HG02678 (cell line): ENCODE results near the gene GRHL1.
A peak's percentile ranks its signal among the peaks of the same experiment; 100 is the strongest.
"Not testable (repeated sequence)": the region's sequence is repeated elsewhere in the genome, so short reads cannot be mapped to it uniquely, and the experiment has no call there.

ENCODE experiments used
- ATAC-seq: cut with Tn5 transposase; IDR thresholded peaks from one replicate; pipeline ENCODE4 v1.9.1; 2021; ENCODE audit warnings: mild to moderate bottlenecking, moderate library complexity; ENCODE audit not compliant: unreplicated experiment

The GRHL1 gene

DNA sequence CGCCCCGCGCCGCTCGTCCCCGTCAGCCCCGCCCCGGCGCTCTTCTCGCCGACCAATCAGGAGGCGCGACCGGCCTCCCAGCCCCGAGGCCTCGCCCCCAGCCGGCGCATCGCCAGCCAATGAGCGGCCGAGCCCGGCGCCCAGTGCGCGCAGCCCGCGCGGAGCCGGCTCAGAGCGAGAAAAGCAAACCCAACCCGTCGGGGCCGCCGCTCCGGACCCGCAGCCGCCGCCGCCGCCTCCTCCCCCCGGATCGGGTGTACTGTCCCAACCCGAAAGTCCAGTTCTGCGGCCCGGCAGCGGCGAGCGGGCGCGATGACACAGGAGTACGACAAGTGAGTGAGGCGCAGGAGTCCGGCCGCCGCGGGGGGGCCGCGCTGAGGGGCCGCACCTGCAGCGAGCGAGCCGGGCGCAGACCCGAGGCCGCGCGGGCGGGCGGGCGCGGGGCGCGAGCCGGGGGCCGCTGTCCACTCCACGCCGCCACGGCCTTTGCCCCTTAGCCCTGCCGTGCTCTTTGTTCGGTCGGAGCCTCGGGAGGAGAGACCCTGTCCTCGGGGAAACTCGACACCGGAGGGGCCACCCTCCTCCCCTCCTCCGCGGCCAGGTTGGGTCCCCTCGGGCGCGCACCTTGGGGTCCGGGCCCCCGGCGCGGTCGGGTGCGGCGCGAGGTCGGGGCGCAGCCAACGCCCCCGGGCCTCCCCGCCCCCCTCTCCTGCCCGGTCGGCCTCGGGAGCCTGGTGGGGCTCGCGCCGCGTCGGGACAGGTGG, at the start of gene GRHL1:
GRHL1 (plus strand) TSS at position 172 of the 764 bp plus-strand sequence; CDS start at position 313, 141 bp downstream.
- ATAC-seq, result peak; percentile 95

DNA sequence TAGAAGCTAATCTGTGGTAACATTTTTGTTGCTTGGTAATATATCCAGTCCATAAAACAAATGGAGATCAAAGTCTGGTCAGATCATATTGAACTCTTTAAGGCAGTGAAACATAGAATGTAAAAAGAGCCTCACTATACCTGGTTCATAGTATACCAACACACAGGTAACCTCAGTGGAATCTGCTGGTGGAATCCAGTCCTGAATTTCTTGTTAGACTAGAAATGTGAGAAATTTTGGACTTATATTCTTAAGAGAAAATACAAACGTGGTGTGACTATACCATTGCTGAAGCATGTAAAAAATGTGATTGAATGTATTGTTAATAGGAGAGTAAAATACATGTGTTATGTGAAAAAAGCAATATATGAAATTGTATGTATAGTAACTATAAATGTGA, 46.1 kb upstream of the GRHL1 start:
- no peak for ATAC-seq

DNA sequence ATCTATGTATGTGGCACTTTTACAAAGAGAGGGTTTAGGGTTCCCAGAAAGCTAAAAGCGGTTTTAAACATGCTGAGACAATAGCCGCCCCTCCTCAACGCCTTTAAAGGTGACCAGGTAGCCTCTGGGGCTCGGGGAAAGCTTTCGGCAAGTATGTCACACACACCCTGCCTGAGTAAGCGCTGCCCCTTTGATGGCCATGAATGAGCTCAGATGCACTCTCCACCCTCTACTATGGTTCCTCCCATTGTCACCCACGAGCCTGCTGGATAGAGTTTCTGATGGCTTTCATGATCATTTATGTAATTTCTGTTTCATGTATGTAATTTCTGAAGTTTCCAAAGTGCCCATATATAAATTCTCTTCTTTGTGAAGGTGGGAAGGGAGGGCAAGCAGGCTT, 44.1 kb upstream of the GRHL1 start:
- no peak for ATAC-seq

DNA sequence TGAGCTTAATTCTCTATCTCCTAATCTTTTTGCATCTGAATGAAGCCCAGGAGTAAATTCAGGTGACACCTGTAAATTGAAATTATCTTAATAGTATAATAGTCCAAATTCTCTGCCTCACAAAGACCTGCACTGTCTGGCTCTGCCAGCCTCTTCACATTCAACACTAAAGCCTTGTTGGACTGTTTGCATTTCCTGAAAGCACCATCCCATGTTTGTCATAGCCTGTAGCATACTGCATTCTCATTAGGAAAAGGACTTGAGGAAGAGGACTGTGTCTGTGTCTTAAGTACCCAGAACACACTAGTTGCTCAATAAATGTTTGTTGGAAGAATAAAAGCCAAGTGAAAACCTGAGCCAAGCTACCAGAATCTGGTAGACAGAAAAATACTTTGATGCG, 42.9 kb upstream of the GRHL1 start:
- ATAC-seq, result no peak

DNA sequence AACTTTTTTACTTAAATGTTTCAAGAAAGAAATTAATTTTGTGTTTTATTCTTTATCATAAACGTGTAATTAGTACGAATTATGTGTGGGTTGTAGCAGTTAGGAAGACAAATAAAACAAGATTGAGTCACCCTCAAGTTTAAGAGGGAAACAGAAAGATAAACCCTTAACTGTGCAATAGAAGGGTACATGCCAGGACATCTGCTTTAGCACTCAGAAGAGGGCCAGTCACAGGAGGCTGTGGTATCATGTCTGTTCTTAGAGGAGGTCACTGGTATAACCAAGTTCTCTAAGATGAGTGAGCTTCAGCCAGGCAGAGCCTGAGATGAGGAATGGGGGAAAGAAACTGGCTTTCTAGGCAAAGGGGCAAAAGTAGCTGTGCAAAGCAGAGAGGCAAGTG, 42.4 kb upstream of the GRHL1 start:
- ATAC-seq, result no peak

DNA sequence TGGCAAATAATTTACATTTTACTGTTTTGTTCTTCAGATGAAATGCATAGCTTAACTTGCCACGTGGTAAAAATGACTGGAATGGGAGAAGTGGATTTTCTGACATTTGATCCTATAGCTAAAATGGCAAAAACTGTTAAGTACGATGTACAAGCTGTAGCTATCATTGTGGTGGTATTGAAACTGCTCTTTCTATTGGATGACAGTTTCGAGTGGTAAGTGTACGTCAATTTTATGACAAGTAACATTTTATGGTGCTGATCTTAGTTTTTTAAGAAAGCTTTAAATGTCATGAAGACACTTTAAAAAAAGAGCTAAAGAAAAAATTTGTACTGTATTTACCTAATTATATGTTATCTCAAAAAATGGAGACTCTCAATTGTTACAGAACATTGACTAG, 40.8 kb upstream of the GRHL1 start:
- no peak for ATAC-seq

GRCh38 chr2:9912468-9912867, 39.0 kb upstream of the GRHL1 start:
- ATAC-seq, result no peak

- ATAC-seq, result peak; percentile 98
Measured at GRCh38 chr2:9914384-9915065, 37.0 kb upstream of the GRHL1 start.

- no peak for ATAC-seq
Measured at GRCh38 chr2:9918275-9918674, 33.2 kb upstream of the GRHL1 start.

- ATAC-seq, result no peak
Measured at GRCh38 chr2:9919512-9919911, 32.0 kb upstream of the GRHL1 start.

DNA sequence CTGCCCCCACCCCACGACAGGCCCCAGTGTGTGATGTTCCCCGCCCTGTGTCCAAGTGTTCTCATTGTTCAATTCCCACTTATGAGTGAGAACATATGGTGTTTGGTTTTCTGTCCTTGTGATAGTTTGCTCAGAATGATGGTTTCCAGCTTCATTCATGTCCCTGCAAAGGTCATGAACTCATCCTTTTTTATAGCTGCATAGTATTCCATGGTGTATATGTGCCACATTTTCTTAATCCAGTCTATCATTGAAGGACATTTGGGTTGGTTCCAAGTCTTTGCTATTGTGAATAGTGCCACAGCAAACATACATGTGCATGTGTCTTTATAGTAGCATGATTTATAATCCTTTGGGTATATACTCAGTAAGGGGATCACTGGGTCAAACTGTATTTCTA, 24.5 kb upstream of the GRHL1 start:
- ATAC-seq, result not testable (repeated sequence)

DNA sequence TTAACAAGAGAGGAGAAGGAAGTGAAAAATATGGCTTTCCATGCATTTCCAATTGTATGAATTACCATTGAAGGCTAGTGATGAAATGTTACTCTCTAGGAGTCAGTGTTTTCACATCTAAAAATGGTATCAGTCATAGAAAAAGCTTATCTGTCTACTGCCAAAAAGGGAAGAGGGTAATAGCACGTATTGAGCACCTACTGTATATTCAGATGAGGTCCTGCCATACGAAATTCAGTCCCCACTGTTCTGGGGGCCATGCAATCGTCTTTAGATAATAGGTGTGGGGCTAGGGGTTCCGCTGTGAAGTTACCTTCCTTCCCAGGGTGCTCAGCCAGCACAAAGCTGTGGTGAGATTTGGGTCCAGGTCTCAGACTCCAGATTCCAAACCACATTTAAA, 14.2 kb upstream of the GRHL1 start:
- no peak for ATAC-seq

GRCh38 chr2:9937968-9938367, 13.5 kb upstream of the GRHL1 start:
- no peak for ATAC-seq

DNA sequence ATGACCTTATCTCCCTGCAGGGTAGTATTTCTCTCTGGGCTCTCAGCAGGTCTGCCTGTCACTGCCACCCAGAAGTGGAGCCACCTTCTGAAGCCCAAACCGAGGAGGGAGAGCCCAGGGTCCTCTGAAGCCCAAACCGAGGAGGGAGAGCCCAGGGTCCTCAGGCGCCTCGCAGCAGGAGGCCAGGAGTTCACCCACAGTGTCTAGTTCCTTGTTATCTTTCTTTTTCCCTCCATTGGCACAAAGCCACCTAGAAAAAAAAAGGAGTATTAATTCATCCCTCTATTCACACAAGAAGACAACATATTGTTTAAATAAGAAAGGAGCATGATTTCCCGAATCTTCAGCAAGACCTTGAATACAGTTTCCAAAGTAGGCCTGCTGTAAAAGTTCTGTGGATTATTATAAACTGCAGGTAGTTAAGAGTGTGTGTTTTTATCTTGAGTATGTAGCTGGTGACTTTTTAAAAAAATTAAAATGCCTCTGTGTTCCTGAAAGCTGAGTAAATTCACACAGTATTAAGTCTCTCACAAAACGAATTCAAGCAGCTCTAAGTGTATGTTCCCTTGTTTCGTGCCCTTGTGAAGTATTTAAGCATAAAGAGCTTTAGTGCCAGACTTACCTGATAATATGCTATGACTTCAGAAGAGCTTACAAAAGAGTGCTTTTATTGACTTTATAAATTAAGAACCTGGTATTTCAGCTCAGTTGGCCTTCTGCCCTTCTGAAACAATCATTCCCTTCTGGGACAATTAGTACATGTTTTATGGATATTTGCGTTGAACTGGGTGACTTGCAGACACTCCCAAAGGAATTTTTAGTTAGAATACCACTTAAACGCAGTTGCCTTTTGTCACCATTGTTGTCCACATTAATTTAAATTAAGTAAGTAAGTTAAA, 11.7 kb upstream of the GRHL1 start:
- ATAC-seq, result no peak

- ATAC-seq, result no peak
Measured at GRCh38 chr2:9941196-9941995, 10.1 kb upstream of the GRHL1 start.

DNA sequence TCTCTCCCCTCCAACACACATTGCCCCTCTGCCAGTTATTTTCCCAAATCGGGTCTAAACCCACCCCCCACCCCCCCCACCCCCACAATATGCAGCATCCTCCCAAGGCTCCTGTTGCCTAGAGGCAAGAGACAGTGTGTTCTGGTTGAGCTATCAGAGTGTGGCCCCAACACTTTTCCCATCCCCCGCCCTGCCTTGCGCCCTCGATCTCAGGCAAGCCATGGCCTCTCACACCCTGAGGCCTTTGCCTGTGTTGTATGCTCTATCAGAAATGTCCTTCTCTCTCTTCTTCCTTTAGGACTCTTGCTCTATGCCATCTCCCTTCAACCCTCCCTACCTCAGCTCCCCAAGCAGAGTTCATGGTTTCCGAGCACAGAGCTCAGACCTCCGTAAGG, 9.5 kb upstream of the GRHL1 start:
- no peak for ATAC-seq

- ATAC-seq, result no peak
Measured at GRCh38 chr2:9944330-9944758, 7.1 kb upstream of the GRHL1 start.

DNA sequence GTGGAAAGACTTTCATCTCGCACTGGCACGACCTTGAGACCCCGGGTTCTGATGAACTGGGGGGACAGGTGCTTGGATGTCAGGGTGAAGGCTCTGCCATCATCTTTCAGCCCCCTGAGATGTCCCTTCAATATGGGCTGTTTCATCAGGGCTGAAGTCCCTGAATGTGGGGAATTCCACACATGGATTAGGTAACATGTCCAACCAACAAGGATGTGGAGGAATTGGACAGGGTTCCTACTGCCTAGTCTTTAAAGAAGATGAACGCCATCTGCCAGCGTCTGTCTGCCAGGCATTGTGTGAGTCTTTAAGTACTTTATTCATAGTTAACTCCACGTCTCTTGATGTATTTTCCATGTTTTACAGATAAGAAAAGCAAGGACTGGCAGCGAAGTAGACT, 5.9 kb upstream of the GRHL1 start:
- ATAC-seq, result no peak

- ATAC-seq, result no peak
Measured at GRCh38 chr2:9946076-9946475, 5.4 kb upstream of the GRHL1 start.

GRCh38 chr2:9946818-9947217, 4.7 kb upstream of the GRHL1 start:
- no peak for ATAC-seq

DNA sequence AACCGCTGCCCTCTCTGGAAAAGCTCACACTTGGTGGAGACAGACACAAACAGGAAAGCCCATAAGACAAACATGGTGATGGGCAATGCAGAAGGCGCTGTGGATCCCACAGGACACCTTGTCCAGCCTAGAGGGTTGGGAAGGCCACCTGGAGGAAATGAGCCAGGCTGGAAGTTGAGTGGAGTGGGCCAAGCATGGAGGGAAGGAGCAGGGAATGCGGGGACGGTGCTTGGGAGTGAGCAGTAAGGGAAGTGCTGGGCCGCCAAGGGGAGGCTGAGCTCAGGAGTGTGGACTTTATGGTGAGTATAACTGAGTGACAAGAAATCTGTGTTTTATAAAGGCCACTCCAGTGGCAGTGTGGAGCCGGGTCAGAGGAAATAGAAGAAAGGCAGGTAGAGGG, 2.8 kb upstream of the GRHL1 start:
- no peak for ATAC-seq
